Large intestine (tissue), 3 donors: ENCODE data around the gene FNBP1L. TPM values are rescaled to one million over a fixed set of nuclear protein-coding genes. Genes with fewer than 3 reads are reported as not detected.

ENCODE experiments used
- DNase-seq, 2 donors: peaks; one replicate each; pipeline versions ENCODE4 v3.0.0 to v3.0.0-alpha.2; 2013
- H3K27ac ChIP-seq: one replicate; pipeline ENCODE4 v1.5.1; 2013; ENCODE audit warnings: low read length
- H3K27me3 ChIP-seq: 2 replicates; pipeline ENCODE4 v1.6.1; 2013; ENCODE audit warnings: low read length; ENCODE audit not compliant: control insufficient read depth, insufficient read depth
- H3K36me3 ChIP-seq: 2 replicates; pipeline ENCODE4 v1.6.1; 2013; ENCODE audit warnings: low read length; ENCODE audit not compliant: control insufficient read depth, insufficient read depth
- H3K4me1 ChIP-seq: one replicate; pipeline ENCODE4 v1.6.1; 2013; ENCODE audit warnings: low read length; ENCODE audit not compliant: control insufficient read depth, insufficient read depth
- H3K4me3 ChIP-seq: one replicate; pipeline ENCODE4 v1.5.1; 2013; ENCODE audit warnings: low read length
- H3K9me3 ChIP-seq: one replicate; pipeline ENCODE4 v1.6.1; 2013; ENCODE audit warnings: mild to moderate bottlenecking, low read depth, low read length, moderate library complexity; ENCODE audit not compliant: control insufficient read depth
- WGBS: methylation state at CpG from one replicate; pipeline ENCODE4 v1.1.5; 2013; ENCODE audit warnings: low lambda C conversion rate; ENCODE audit not compliant: insufficient coverage; 5-methylcytosine and 5-hydroxymethylcytosine counted together
- polyA plus RNA-seq: library from polyadenylated mRNA; unstranded; fragments of 120-200 nt; gene quantifications from one replicate; pipeline ENCODE4 v1.2.1, GENCODE V29; 2013

The FNBP1L gene
- polyA plus RNA-seq, 1 donor = 79.5 TPM

DNA sequence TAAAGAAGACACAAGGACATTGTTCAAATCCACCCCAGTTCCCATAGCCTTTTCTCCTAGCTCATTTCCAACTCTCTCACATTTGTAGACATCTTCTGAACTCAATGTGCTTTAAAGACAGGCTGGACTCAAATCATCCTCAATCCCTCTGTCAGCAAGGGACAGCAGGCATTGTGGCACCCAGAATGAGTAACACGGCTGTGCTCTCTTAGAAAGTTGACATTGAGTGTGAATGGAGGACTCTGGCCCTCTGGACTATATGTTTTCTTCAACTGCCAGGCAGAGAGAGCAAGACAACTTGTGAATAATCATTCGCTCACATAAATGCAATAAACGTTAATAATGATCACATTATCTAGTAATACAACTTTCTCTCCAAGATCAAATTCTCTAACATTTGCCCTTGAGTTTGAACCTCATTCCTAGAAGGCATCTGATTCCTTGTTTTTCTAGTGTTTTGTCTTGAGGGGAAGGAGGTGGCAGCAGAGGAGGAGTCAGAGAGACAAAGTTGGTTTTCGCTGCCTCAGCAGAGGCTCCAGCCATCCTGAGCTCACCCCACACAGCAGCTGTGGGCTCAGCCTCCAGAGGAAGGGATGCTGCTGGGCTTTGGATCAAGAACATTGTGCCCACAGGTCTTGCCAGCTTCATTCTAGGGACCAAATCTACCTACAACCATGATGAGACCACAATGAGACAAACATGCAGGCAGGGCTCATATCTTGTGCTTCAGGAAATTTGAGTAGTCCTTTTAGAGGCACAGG is 148.6 kb downstream of the FNBP1L start:
- Histone ChIP-seq H3K27ac (no peak overlapping the region), H3K36me3 (peaks cover 12% of the 10 kb centered on the region), H3K27me3 (no peaks in the 10 kb centered on the region), H3K4me3 (no peak overlapping the region), H3K9me3 (no peaks in the 10 kb centered on the region), H3K4me1 (peaks cover 29% of the 10 kb centered on the region)
- DNase-seq = no peak
- WGBS = no CpG with 5 or more reads among the region's 4 CpGs

GRCh38 chr1:93597709-93598108 is 149.8 kb downstream of the FNBP1L start:
- peaks cover 22% of the 10 kb centered on the region for H3K4me1 ChIP-seq
- WGBS = no CpG with 5 or more reads among the region's 6 CpGs

DNA sequence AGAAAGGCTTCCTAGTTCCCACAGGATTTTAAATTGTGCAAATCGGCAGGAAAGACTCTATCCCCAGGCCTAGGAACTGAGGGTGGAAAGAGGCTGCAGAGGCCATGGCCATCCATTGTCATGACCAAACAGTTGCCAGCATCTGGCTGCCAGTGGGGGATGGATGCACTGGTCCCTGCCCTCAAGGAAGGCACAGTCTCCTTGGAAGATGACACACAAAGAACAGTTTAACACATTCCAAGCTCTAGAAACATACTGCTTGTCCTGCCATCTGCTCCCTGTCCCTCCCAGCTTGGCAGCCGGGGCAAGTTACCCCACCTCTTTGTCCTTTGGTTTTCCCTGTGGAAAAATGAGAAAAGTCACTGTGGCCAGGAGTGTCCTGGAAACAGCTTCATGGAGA is 150.5 kb downstream of the FNBP1L start:
- no peak for DNase-seq
- no peak overlapping the region for H3K27ac ChIP-seq
- no peaks in the 10 kb centered on the region for H3K9me3 ChIP-seq
- no CpG with 5 or more reads among the region's 2 CpGs for WGBS
- H3K4me1 ChIP-seq = peaks cover 16% of the 10 kb centered on the region
- H3K27me3 ChIP-seq = no peaks in the 10 kb centered on the region
- peaks cover 16% of the 10 kb centered on the region for H3K36me3 ChIP-seq
- no peak overlapping the region for H3K4me3 ChIP-seq

More at GRCh38 chr1:93597709-93598108, 149.8 kb downstream of the FNBP1L start:
- Histone ChIP-seq H3K4me3 (no peak overlapping the region), H3K36me3 (peaks cover 16% of the 10 kb centered on the region), H3K27ac (no peak overlapping the region), H3K9me3 (no peaks in the 10 kb centered on the region), H3K27me3 (no peaks in the 10 kb centered on the region)
- no peak for DNase-seq

DNA sequence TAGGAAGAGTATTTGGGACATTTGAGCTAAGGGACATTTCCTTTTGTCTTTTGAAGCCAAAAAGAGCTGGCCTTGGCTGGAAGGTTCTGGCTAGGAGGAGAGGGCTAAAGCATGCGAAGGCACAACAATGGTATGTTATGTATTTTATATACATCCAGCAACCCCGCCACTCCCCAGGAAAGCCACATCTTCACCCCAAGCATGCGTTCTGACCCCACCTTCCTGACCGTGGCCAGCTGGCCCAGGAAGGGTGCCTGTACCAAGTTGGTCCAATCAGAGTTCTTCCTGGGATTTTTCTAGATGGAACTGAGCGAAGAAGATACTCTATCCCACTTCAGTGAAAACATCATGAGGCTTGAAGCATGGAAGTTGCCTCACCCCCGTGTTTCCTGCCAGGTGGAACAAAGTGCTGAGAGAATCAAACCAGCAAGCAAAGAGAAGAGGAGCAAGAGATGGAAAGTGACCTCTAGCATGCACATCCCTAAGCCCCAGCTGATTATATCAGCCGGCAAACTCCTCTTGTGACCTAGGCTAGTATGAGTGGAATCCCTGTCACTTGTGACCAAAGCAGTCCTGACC is 151.0 kb downstream of the FNBP1L start:
- no peaks in the 10 kb centered on the region for H3K9me3 ChIP-seq
- no peaks in the 10 kb centered on the region for H3K27me3 ChIP-seq
- peaks cover 10% of the 10 kb centered on the region for H3K4me1 ChIP-seq
- no peak overlapping the region for H3K4me3 ChIP-seq
- H3K27ac ChIP-seq = no peak overlapping the region
- no CpG with 5 or more reads among the region's 7 CpGs for WGBS
- H3K36me3 ChIP-seq = peaks cover 16% of the 10 kb centered on the region
- DNase-seq = no peak

DNA sequence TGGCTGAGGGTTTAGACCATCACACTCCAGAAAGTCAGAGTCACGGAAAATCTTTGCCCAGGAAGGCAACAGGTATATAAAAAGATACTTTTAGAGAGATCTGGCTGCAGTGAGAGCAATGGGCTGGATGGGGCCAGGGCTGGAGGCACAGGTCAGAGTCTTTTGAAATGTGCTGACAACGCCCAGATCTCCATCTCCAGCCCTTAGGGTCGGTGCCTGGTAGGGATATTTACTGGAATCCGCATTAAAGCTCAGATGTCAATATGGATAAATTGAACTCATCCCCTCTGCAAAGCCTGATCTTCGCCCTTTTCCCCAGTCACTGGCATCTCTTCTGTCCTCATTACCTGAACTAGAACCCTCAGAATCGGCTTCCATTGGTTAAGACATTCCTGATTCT is 151.6 kb downstream of the FNBP1L start:
- no peaks in the 10 kb centered on the region for H3K9me3 ChIP-seq
- H3K36me3 ChIP-seq = peaks cover 16% of the 10 kb centered on the region
- WGBS = no CpG with 5 or more reads among the region's 6 CpGs
- no peaks in the 10 kb centered on the region for H3K27me3 ChIP-seq
- H3K4me3 ChIP-seq = no peak overlapping the region
- no peak overlapping the region for H3K27ac ChIP-seq
- DNase-seq = no peak
- peaks cover 5% of the 10 kb centered on the region for H3K4me1 ChIP-seq

GRCh38 chr1:93600663-93601062 is 152.7 kb downstream of the FNBP1L start:
- Histone ChIP-seq H3K27ac (no peak overlapping the region), H3K27me3 (no peaks in the 10 kb centered on the region), H3K4me3 (no peak overlapping the region), H3K4me1 (peaks cover 10% of the 10 kb centered on the region), H3K9me3 (no peaks in the 10 kb centered on the region), H3K36me3 (peaks cover 16% of the 10 kb centered on the region)
- no CpG with 5 or more reads among the region's 2 CpGs for WGBS
- no peak for DNase-seq

DNA sequence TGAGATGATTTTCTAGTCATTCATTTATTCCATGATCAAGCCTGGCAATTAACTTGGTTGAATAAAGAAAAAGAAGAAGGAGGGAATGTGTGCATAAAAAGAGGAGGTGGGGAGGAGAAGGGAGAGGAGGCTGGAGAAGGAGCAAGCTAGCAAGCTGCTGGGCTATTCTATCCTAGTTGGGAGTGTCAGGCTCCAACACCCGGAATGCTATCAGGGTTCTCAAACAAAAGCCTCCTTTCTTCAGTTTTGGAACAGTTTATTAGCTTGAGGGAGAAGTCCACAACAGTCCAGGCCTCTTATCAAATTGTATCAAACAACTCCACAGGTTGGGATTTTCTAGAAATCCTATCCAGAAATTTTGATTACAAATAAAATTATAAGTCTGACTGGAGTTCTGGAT is 153.8 kb downstream of the FNBP1L start:
- H3K36me3 ChIP-seq = peaks cover 14% of the 10 kb centered on the region
- H3K4me3 ChIP-seq = no peak overlapping the region
- H3K27ac ChIP-seq = no peak overlapping the region
- peaks cover 14% of the 10 kb centered on the region for H3K4me1 ChIP-seq
- no peaks in the 10 kb centered on the region for H3K27me3 ChIP-seq
- no peak for DNase-seq
- no CpG with 5 or more reads among the region's 1 CpG for WGBS
- no peaks in the 10 kb centered on the region for H3K9me3 ChIP-seq

GRCh38 chr1:93602101-93602500 is 154.2 kb downstream of the FNBP1L start:
- no peak overlapping the region for H3K27ac ChIP-seq
- H3K9me3 ChIP-seq = no peaks in the 10 kb centered on the region
- H3K36me3 ChIP-seq = peaks cover 10% of the 10 kb centered on the region
- no peak for DNase-seq
- H3K27me3 ChIP-seq = no peaks in the 10 kb centered on the region
- H3K4me1 ChIP-seq = peaks cover 14% of the 10 kb centered on the region
- H3K4me3 ChIP-seq = no peak overlapping the region
- 100% methylated on average over 2 of the region's 4 CpGs for WGBS

DNA sequence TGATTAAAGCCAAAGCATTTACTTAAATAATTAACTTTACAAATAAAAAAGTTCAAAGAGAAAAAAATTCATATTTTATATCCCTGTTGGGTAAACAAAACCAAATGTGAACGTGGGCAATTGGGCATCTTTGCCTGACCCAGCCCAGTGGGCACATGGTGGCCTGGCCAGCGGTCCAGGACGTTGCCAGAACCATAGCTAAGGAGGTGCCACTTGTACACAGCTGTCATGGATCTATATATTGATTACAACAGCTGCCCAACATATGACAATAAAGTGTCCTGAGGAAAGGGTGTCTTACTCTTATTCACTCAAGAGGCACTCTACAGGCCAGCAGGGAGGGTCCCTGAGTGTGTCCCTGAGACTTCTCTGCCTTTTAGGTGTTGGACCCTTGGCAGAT is 155.2 kb downstream of the FNBP1L start:
- Histone ChIP-seq H3K27ac (no peak overlapping the region), H3K36me3 (peaks cover 10% of the 10 kb centered on the region), H3K9me3 (no peaks in the 10 kb centered on the region), H3K4me1 (peaks cover 14% of the 10 kb centered on the region), H3K27me3 (no peaks in the 10 kb centered on the region), H3K4me3 (no peak overlapping the region)
- no CpG with 5 or more reads among the region's 3 CpGs for WGBS
- no peak for DNase-seq

GRCh38 chr1:93603601-93604000 is 155.7 kb downstream of the FNBP1L start:
- Histone ChIP-seq H3K4me1 (peaks cover 14% of the 10 kb centered on the region), H3K4me3 (no peak overlapping the region), H3K27me3 (no peaks in the 10 kb centered on the region), H3K36me3 (peaks cover 10% of the 10 kb centered on the region), H3K9me3 (no peaks in the 10 kb centered on the region), H3K27ac (no peak overlapping the region)
- WGBS = 50% methylated on average over 1 of the region's 4 CpGs
- no peak for DNase-seq
